CD4-positive, alpha-beta T cell (primary cell): ENCODE results near the gene GH2. TPM values are rescaled to one million over a fixed set of nuclear protein-coding genes. Genes with fewer than 3 reads are reported as not detected.
"Not testable (repeated sequence)": the region's sequence is repeated elsewhere in the genome, so short reads cannot be mapped to it uniquely, and the experiment has no call there.

Experiments used
- ATAC-seq: fragments of 200-7000 bp; cut with Tn5 transposase; one replicate; pipeline ENCODE4 v1.10.0; 2022; ENCODE audit warnings: mild to moderate bottlenecking; ENCODE audit not compliant: poor library complexity
- CTCF ChIA-PET: fragments of 350-600 bp; sonication (Branson Sonifier 250); formaldehyde crosslinking; loops from one replicate; lab custom pipeline; 2021; ENCODE audit warnings: antibody characterized with exemption, inconsistent platforms; lab: Charles Lee
- POLR2A ChIA-PET: fragments of 350-600 bp; sonication (Branson Sonifier 250); formaldehyde crosslinking; loops from one replicate; lab custom pipeline; 2021; ENCODE audit warnings: antibody characterized with exemption, inconsistent platforms; lab: Charles Lee
- DNase-seq, 14 experiments: peaks; one replicate each; pipeline ENCODE4 v3.0.0-alpha.2; 2013 to 2020; ENCODE audit warnings: mixed read lengths in 2 of 14
- H3K27ac ChIP-seq, 2 donors: one replicate each; pipeline versions ENCODE4 v1.5.1 to v1.7.0; 2013; ENCODE audit warnings: low read length in 2 of 2, low read depth in 1 of 2, mild to moderate bottlenecking in 1 of 2
- H3K27me3 ChIP-seq, 2 experiments: 1 replicate in 1 of 2; 2 replicates in 1 of 2; pipeline versions ENCODE4 v1.6.1 to v1.7.0; 2013; ENCODE audit warnings: low read length in 2 of 2, control low read depth in 1 of 2, mild to moderate bottlenecking in 1 of 2, moderate library complexity in 1 of 2; ENCODE audit not compliant: insufficient read depth in 2 of 2, control insufficient read depth in 1 of 2
- H3K36me3 ChIP-seq: one replicate; pipeline ENCODE4 v1.6.1; 2013; ENCODE audit warnings: low read length, control low read depth; ENCODE audit not compliant: insufficient read depth
- H3K4me1 ChIP-seq: one replicate; pipeline ENCODE4 v1.6.1; 2013; ENCODE audit warnings: low read length, control low read depth; ENCODE audit not compliant: insufficient read depth
- H3K4me3 ChIP-seq: one replicate; pipeline ENCODE4 v1.5.1; 2013; ENCODE audit warnings: mild to moderate bottlenecking, low read length, moderate library complexity
- H3K9me3 ChIP-seq, 2 experiments: 1 replicate in 1 of 2; 2 replicates in 1 of 2; pipeline versions ENCODE4 v1.6.1 to v1.7.0; 2013; ENCODE audit warnings: low read length in 2 of 2, mild to moderate bottlenecking in 2 of 2, control low read depth in 1 of 2, moderate library complexity in 1 of 2; ENCODE audit not compliant: control insufficient read depth in 1 of 2, insufficient read depth in 1 of 2
- H3K27ac Mint-ChIP-seq: one replicate; pipeline ENCODE4 v1.8.0; 2020; ENCODE audit warnings: mixed read lengths
- H3K27me3 Mint-ChIP-seq: one replicate; pipeline ENCODE4 v1.8.0; 2021; ENCODE audit warnings: mixed read lengths
- H3K36me3 Mint-ChIP-seq: one replicate; pipeline ENCODE4 v1.8.0; 2021; ENCODE audit warnings: low read depth, mixed read lengths
- H3K4me1 Mint-ChIP-seq: one replicate; pipeline ENCODE4 v1.8.0; 2021; ENCODE audit warnings: low read depth, mixed read lengths
- H3K4me3 Mint-ChIP-seq: one replicate; pipeline ENCODE4 v1.8.0; 2020; ENCODE audit warnings: mild to moderate bottlenecking, mixed read lengths
- H3K9me3 Mint-ChIP-seq: one replicate; pipeline ENCODE4 v1.8.0; 2020; ENCODE audit warnings: mixed read lengths
- intact Hi-C, 2 experiments: fragments of 100-400 bp; cut with DNase I in 1 of 2; cut with micrococcal nuclease in 1 of 2; formaldehyde crosslinking; loops; one replicate each; pipeline versions ENCODE4 v1.15.1 to v1.9.0; 2023 to 2025; cut with DNase I, micrococcal nuclease
- total RNA-seq, 174 experiments: library from RNA in 2 of 174; stranded (reverse) in 2 of 174; gene quantifications; one replicate each; pipeline ENCODE4 v1.2.3 and lab custom pipeline; 2021 to 2026
- TF ChIP-seq, protein P1 (sequence below): fragments of 200-600 bp; IDR thresholded peaks from one replicate; pipeline ENCODE4 v1.8.0; 2022; ENCODE audit warnings: antibody characterized with exemption, mild to moderate bottlenecking

GH2 gene
- total RNA-seq, 2 experiments from 2014 or later, result not detected

GRCh38 chr17:63845509-63845908 is 36.2 kb downstream of the GH2 start:
- Mint-ChIP-seq H3K27me3 (no peaks in the 10 kb centered on the region), H3K27ac (peak overlapping the region; percentile 8), H3K9me3 (no peaks in the 10 kb centered on the region), H3K4me1 (peaks cover 41% of the 10 kb centered on the region), H3K4me3 (peak overlapping the region; percentile 50), H3K36me3 (no peaks in the 10 kb centered on the region)
- ChIA-PET POLR2A (no interaction called here), CTCF (no interaction called here)
- intact Hi-C loops, result loop anchor here (10.0 kb wide), 2 partner anchors 221 to 299 kb away; partner anchors contain the start of gene MAP3K3 (in 1 of the 2)
- ATAC-seq (no peak), DNase-seq (no peak)
- TF ChIP-seq, protein P1, sequence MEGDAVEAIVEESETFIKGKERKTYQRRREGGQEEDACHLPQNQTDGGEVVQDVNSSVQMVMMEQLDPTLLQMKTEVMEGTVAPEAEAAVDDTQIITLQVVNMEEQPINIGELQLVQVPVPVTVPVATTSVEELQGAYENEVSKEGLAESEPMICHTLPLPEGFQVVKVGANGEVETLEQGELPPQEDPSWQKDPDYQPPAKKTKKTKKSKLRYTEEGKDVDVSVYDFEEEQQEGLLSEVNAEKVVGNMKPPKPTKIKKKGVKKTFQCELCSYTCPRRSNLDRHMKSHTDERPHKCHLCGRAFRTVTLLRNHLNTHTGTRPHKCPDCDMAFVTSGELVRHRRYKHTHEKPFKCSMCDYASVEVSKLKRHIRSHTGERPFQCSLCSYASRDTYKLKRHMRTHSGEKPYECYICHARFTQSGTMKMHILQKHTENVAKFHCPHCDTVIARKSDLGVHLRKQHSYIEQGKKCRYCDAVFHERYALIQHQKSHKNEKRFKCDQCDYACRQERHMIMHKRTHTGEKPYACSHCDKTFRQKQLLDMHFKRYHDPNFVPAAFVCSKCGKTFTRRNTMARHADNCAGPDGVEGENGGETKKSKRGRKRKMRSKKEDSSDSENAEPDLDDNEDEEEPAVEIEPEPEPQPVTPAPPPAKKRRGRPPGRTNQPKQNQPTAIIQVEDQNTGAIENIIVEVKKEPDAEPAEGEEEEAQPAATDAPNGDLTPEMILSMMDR, result no peak
- H3K27ac ChIP-seq, result no peak overlapping the region
- H3K4me1 ChIP-seq, result peaks cover 46% of the 10 kb centered on the region
- H3K9me3 ChIP-seq, result peaks cover 0 to 12% of the 10 kb centered on the region in 2 experiments
- H3K27me3 ChIP-seq, result no peaks in the 10 kb centered on the region
- no peak overlapping the region for H3K4me3 ChIP-seq
- H3K36me3 ChIP-seq, result no peaks in the 10 kb centered on the region

- Histone ChIP-seq H3K36me3 (no peaks in the 10 kb centered on the region), H3K4me1 (peaks cover 57% of the 10 kb centered on the region), H3K27me3 (no peaks in the 10 kb centered on the region), H3K9me3 (peaks cover 0 to 5% of the 10 kb centered on the region in 2 experiments), H3K27ac (peak overlapping the region; percentile 85 to 86), H3K4me3 (peak overlapping the region; percentile 85)
- Mint-ChIP-seq H3K27me3 (no peaks in the 10 kb centered on the region), H3K27ac (peak overlapping the region; percentile 91), H3K9me3 (no peaks in the 10 kb centered on the region), H3K4me3 (peak overlapping the region; percentile 93), H3K4me1 (peaks cover 49% of the 10 kb centered on the region), H3K36me3 (no peaks in the 10 kb centered on the region)
- intact Hi-C loops, result loop anchor here (1.0 to 10.0 kb wide), 11 partner anchors 17 to 663 kb away; partner anchors contain the start of genes CCDC47 (in 2 of the 2), FTSJ3 (in 2 of the 2), MAP3K3 (in 2 of the 2) and PSMC5 (in 2 of the 2)
- no peak for DNase-seq
- TF ChIP-seq, protein P1, result no peak
- POLR2A ChIA-PET, result interaction anchor here (0.6 to 6.3 kb wide), 13 partner anchors 13 to 661 kb away, joined by 3 to 86 read pairs (median 9); partner anchors contain the start of genes CCDC47, DDX42, DDX5 and FTSJ3
- CTCF ChIA-PET, result interaction anchor here (0.7 to 0.9 kb wide), 2 partner anchors 17 to 457 kb away, joined by 3 read pairs; partner anchors contain the start of gene PSMC5
- no peak for ATAC-seq
Observed at GRCh38 chr17:63843910-63844677, 37.6 kb downstream of the GH2 start.

DNA sequence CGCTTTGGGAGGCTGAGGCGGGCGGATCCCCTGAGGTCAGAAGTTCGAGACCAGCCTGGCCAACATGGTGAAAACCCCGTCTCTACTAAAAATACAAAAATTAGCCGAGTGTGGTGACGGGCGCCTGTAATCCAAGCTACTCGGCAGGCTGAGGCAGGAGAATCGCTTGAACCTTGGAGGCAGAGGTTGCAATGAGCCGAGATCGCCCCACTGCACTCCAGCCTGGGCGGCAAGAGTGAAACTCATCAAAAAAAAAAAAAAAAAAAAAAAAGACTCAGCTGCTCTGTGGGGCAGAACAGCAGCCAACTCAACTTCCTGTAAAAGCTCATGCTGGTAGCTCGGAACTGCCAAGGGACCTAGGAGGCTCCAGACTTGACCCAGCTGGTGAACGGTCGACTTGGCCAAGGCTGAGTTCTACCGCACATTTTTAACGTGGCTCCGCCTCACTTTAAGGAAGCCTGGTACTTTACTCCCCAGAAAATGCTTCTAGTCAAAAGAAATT is 38.3 kb downstream of the GH2 start:
- not testable (repeated sequence) for H3K27me3 Mint-ChIP-seq, ATAC-seq, H3K36me3 ChIP-seq, H3K9me3 ChIP-seq, H3K27me3 ChIP-seq, H3K9me3 Mint-ChIP-seq, H3K36me3 Mint-ChIP-seq
- ChIA-PET CTCF (interaction anchor here (0.7 to 0.9 kb wide), 4 partner anchors 17 to 457 kb away, joined by 3 to 4 read pairs (median 3); partner anchors contain the start of gene PSMC5), POLR2A (interaction anchor here (0.6 to 6.3 kb wide), 23 partner anchors 8 to 663 kb away, joined by 3 to 86 read pairs (median 5); partner anchors contain the start of genes CCDC47, CEP95, DDX42 and DDX5)
- Mint-ChIP-seq H3K27ac (peak overlapping the region; percentile 91), H3K4me3 (peak overlapping the region; percentile 93), H3K4me1 (peaks cover 51% of the 10 kb centered on the region)
- Histone ChIP-seq H3K4me3 (peak overlapping the region; percentile 85), H3K4me1 (peaks cover 57% of the 10 kb centered on the region), H3K27ac (peak overlapping the region; percentile 85 to 86)
- peak in 6 of 14 experiments; percentile 17 to 74 (median 44) for DNase-seq
- intact Hi-C loops, result loop anchor here (1.0 to 10.0 kb wide), 11 partner anchors 16 to 664 kb away; partner anchors contain the start of genes CCDC47 (in 2 of the 2), FTSJ3 (in 2 of the 2), MAP3K3 (in 2 of the 2) and PSMC5 (in 2 of the 2)
